ENCODE results near the gene DDX19B. TPM values are rescaled to one million over a fixed set of nuclear protein-coding genes. Genes with fewer than 3 reads are reported as not detected.
A peak's percentile ranks its signal among the peaks of the same experiment; 100 is the strongest.
"Not testable (repeated sequence)": the region's sequence is repeated elsewhere in the genome, so short reads cannot be mapped to it uniquely, and the experiment has no call there.

DDX19B gene
- total RNA-seq, 1 experiment from 2014 or later = 30.1 TPM

DNA sequence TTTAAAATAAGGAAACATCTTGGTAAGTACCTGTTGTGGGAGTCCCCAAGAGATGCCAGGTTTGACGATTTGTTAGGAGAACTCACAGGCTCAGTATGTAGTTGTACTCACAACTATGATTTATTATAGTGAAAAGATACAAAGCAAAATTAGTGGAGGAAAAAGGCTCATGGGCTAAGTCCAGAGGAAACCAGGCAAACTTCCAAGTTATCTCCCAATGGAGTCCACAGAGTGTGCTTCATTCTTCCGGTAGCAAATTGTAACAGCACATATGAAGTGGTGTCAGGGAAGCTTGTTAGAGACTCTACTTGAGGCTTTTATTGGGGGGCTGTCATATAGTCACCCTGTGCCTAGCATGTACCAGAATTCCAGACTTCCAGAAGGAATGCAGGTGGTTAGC lies 50.0 kb downstream of the DDX19B start:
- no peak for DNase-seq (ENCODE audit: low read depth)

DNA sequence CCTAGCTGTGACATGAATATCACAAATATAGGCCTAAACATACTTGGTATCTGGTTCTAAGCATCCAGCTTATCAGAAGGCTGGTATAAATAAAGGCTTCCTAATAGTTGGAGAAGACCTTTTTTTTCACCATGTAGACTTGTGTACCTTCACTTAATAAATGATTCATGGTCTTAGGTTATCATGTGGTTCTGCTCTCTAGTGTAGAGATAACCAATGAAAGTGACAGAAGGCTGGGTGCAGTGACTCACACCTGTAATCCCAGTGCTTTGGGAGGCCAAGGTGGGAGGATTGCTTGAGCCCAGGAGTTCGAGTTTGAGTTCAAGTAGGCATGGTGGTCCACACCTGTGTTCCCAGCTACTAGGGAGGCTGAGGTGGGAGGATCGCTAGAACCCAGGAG lies 50.8 kb downstream of the DDX19B start:
- DNase-seq (ENCODE audit: low read depth) = no peak

DNA sequence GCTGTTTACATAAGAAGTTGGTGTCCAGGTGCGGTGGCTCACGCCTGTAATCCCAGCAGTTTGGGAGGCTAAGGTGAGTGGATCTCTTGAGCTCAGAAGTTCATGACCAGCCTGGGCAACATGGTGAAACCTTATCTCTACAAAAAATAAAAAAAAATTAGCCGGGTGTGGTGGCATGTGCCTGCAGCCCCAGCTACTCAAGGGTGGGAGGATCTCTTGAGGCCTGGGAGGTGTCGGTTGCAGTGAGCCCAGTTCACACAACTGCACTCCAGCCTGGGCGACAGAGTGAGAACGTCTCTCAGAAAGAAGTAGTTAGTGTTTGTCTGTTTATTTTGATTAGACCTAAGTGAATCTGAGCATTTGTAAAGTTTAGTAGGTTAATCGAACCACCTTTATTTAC lies 60.6 kb downstream of the DDX19B start:
- DNase-seq (ENCODE audit: low read depth) = no peak

DNA sequence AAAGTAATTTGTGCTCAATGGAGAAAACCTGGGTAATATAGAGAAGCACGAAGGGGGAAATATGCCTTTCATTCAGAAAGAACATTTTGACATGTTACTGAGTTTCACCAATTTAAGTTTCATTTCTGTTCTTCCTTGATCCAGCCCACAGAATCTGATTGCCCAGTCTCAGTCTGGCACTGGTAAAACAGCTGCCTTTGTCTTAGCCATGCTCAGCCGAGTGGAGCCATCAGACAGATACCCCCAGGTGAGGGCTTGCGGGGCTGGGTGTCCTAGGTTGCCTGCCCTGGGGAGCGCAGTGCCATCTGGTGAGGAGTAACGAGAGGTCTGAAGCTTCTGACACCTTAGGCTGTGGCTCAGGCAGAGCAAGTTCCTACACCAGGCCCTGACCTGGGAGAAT lies 65.4 kb downstream of the DDX19B start:
- DNase-seq (ENCODE audit: low read depth) = no peak

DNA sequence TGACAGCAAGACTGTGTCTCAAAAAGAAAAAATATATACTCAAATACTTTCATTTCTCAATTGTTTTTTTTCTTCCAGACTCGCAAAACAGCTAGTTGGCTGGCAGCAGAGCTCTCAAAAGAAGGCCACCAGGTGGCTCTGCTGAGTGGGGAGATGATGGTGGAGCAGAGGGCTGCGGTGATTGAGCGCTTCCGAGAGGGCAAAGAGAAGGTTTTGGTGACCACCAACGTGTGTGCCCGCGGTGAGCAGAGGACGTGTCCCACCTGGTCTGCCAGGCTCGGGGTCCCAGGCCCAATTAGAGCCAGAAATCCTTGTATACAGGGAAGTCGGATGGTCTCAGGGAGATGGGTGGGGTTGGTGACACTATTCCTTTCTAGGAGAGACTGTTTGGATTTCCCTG lies 71.2 kb downstream of the DDX19B start:
- not testable (repeated sequence) for DNase-seq (ENCODE audit: low read depth)

DNA sequence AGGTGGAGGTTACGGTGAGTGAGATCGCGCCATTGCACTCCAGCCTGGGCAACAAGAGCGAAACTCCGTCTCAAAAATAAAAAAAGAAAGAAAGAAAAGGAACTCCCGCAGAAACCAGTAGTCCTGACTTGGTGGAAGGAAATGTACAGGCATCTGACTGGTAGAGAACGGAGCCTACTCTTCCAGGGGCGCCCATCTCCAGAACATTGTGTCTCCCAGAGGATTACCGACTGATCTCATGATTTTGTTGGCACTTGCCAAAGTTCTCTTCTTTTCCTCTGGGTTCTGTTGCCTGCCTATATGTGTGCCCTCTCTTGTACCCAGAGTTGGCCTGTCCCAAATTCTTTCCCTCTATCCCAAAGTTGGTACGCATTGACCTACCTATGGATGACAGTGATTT lies 71.9 kb downstream of the DDX19B start:
- DNase-seq (ENCODE audit: low read depth) = no peak

DNA sequence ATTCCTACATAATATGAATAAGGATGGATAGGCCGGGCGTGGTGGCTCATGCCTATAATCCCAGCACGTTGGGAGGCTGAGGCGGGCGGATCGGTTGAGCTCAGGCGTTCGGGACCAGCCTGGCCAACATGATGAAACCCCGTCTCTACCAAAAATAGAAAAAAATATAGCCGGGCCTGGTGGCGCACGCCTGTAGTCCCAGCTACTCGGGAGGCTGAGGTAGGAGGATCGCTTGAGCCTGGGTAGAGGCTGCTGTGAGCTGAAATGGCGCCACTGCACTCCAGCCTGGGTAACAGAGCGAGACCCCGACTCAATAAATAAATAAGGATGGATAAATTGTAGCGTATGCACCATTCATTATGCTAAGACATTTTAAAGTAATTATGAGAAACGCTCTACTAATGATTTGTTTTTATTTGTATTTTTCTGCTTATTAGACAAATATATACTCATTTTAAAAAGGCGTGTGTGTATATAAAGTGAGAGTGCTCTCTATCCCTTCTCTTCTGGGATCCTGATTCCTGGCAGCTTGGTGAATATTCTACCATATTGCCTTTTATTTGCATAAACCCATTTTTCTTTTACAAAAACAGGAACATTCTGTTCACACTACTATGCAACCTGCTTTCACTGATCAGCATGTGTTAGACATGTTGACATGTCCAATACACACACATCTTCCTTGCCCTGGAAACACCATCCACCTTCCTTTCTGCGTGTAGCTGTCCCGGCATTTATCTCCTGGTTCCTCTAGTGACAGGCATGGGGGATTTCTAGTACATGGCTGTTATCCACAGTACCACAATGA lies 74.1 kb downstream of the DDX19B start:
- no peak for DNase-seq (ENCODE audit: low read depth)

DNA sequence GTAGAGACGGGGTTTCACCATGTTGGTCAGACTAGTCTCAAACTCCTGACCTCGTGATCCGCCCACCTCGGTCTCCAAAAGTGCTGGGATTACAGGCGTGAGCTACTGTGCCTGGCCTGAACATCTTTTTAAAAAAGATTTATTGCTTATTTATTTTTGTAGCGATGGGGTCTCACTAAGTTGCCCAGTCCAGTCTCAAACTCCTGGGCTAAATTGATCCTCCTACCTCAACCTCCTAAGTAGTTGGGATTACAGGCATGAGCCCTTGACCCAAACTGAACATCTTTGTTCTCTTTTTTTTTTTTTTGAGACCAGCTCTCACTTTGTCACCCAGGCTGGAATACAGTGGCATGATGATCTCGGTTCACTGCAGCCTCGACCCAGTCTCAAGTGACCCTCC lies 75.2 kb downstream of the DDX19B start:
- no peak for DNase-seq (ENCODE audit: low read depth)

DNA sequence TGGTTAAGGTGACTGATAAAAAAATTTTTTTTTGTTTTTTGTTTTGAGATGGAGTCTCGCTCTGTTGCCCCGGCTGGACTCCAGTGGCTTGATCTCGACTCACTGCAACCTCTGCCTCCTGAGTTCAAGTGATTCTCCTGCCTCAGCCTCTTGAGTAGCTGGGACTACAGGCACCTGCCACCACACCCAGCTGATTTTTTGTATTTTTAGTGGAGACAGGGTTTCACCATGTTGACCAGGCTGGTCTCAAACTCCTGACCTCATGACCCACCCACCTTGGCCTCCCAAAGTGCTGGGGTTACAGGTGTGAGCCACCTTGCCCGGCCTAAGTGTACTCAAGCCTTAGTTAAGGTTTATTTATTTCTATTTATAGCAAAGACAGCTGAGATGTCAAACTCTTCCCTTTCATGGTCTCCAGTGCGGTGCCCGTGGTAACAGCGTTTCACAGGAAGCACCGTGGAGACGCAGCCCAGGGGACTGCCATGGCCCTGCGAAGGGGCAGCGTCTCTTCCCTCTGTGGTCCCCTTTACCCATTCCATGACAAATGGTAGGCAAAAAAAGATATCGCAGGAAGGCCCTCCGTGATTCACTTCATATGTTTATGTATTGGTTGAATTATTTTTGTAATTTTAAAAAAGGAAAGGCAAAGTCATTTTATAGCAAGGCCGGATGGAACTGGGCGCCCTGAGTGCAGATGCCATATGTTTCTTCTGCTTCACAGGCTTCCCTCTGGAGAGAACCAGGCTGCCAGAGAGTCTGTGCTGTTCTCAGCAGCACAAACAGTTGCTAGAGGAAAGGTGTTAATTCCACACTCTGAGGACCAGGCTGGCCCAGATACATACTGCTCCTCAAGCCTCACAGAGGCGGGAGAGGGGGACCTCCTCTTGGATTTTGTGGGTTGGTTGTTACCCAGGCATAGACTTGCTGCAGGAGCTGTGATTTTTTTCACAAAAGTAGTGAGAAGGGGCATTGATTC lies 76.9 kb downstream of the DDX19B start:
- DNase-seq (ENCODE audit: low read depth) = no peak

DNA sequence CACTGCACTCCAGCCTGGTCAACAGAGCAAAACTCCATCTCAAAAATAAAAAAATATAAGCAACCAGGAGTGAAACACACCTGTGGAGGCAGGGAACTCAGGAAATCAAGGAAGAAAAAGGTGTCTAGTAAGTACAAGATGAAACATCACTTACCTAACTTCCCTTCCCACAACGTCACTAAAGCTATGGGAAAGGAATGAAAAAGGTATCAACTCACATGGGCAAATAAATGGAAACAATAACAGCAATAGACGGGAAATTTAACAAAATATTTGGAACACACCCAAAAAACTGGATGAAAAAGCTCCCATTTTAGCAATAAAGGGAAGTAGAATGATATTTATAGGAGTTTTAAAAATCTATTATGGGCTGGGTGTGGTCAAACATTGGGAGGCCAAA lies 78.8 kb downstream of the DDX19B start:
- no peak for DNase-seq (ENCODE audit: low read depth)

DNA sequence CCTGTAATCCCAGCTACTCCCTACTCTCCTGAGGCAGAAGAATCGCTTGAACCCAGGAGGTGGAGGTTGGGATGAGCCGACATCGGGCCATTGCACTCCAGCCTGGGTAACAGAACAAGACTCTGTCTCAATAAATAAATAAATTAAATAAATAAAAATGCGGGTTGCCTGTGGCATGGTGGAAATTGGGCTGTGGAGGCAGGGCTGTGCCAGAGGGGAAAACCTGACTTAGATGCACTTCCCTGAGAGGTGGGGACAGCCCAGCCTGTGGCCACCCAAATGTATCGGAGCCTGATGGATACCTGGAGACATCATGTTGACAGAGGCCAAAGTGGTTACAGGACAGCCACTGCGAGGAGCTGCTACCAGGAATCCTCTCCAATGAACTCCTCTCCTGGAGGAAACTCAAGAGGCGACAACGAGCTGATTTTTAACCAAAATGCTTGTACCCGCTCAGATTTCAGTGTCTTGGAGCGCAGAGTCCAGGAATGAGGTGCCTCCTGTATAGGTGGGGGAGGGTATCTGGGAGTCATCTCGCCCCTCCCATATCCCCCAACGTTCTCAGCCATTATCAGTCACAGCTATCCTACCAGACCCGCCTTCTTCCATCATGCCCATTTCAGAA lies 80.0 kb downstream of the DDX19B start:
- DNase-seq (ENCODE audit: low read depth) = no peak

DNA sequence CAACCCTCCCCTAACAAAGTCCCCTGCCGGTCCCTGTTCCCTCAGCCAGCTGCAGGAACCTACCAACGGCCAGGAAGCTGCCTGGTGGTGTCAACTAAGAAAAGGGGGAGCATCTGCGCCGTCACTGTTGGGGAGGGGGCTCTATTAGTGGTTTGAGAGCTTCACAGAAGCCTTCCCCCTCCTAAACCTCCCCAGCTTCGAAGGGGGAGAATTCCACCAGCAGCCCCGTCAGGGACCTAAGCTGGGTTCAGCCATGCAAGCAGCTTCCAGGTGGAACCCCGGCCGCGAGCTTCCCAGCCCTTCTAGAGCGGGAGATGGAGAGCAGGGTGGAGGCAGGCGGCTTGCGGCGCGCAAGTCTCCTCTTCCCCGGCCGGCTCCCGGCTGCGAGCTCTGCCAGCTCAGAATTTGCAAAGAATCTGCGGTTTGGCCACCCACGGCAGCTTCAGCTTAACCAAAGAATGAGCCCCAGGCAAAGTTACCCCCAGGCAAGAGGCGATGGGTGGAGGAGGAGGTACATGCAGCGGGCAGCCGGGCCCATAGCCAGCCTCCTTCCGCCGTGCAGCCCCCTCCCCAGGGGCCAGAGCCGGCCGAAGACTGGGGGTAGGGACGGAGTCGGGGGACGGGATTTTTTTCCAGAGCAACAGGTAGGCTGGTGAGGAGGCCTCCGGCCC lies 81.4 kb downstream of the DDX19B start:
- peak; percentile 91 for DNase-seq (ENCODE audit: low read depth)

DNA sequence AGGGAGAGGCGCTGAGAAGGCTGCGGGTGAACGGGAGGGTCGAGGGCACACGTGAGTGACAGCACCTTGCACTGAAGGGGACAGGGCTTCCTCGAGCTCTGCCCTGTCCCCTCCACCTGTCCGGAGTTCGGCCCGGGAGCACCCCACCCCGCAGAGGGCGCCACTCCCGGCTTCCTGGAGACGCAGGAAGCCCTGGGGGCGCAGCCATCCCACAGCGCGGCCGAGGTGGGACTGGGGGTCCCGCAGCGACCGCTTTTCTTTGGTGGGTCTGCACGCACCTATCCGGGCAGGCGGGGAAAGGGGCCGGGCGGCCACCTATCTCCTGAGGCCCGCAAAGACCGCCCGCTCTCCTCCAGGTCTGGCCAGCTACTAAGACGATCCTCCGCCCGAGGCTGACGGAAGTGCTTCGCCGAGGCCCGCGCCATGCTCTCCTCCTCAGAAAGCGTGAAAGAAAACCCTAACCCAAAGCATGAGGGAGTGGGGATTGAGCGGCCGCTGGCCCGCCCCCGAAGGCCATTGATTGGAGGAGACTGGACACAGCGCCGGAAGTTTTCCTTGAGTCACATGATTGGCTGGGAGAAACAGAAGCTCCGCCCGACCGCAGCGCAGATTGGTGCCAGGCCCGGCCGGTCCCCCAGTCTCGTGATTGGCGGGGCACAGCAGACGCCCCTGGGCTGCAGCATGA lies 82.1 kb downstream of the DDX19B start:
- peak; percentile 92 for DNase-seq (ENCODE audit: low read depth)

DNA sequence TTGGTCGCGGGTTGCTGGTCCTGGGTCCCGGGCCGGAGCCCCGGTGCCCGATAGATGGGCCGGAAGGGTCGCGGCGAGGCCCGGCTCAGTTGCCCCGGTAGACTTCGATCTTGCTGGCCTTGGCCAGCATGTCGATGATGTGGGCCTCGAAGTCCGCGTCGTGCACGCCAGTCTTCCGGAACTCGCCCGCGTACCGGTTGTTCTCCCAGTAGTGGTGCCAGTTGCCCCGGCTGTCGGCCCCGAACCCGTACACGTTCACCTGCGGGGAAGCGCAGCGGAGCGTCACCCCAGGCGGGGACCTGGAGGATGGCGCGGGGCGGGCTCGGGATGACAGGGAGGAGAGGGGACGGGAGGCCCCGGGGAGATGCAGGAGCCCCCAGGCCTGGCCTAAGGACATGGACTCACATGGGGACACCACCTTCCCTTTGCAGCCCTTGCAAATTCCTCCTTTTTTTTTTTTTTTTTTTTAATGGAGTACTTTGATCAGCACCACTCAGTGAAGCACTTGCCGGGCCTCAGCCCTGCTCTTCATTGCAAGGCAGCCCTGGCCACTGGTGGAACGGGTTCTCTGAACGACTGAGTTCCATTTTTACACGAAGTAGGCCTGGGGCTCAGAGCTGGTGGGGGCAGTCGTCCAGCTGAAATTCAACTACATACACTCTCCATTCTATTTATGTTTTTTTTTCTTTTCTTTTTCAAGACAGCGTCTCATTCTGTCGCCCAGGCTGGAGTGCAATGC lies 82.8 kb downstream of the DDX19B start:
- no peak for DNase-seq (ENCODE audit: low read depth)

DNA sequence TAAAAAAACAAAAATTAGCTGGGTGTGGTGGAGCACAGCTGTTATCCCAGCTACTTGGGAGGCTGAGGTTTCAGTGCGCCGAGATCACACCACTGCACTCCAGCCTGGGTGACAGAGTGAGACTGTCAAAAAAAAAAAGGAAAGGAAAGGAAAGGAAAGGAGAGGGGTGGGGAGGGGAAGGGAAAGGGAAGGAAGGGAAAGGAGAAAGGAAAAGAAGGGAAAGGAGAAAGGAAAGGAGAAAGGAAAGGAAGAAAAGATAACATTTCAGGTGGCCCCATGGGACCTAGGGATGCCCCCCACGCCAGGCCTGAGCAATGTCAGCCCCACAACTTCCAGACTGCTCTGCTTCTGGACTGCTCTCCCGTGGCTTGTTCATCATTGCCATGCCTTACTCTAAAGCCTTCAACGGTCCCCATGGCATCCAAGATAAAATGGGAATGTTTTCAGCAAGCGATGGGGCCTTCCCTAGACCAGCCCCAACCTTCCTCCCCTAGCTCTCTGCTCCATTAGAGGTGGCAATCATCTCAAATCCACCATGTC lies 84.5 kb downstream of the DDX19B start:
- no peak for DNase-seq (ENCODE audit: low read depth)

Other genes with a start within 250 kb of the DDX19B start
- 11.0 and 13.9 TPM in 2 replicates for gene PDPR, start 184.9 kb upstream of the DDX19B start, total RNA-seq (2014; rRNA removed; shearing (Covaris generic))
- gene CLEC18C, start 125.4 kb upstream of the DDX19B start, total RNA-seq (2014; rRNA removed; shearing (Covaris generic)) = 0.17 TPM in 1 of 2 replicates, not detected in the other
- 28.1 and 35.6 TPM in 2 replicates for gene EXOSC6, start 47.2 kb upstream of the DDX19B start, total RNA-seq (2014; rRNA removed; shearing (Covaris generic))
- 43.1 and 52.7 TPM in 2 replicates for gene AARS1, start 9.7 kb upstream of the DDX19B start, total RNA-seq (2014; rRNA removed; shearing (Covaris generic))
- gene DDX19A, start 47.7 kb downstream of the DDX19B start, total RNA-seq (2014; rRNA removed; shearing (Covaris generic)) = 37.6 and 48.1 TPM in 2 replicates
- gene ST3GAL2, start 139.9 kb downstream of the DDX19B start, total RNA-seq (2014; rRNA removed; shearing (Covaris generic)) = 22.1 and 23.8 TPM in 2 replicates
- 2.1 and 6.7 TPM in 2 replicates for gene FCSK, start 155.4 kb downstream of the DDX19B start, total RNA-seq (2014; rRNA removed; shearing (Covaris generic))
- 35.3 and 35.5 TPM in 2 replicates for gene COG4, start 224.4 kb downstream of the DDX19B start, total RNA-seq (2014; rRNA removed; shearing (Covaris generic))
- gene SF3B3, start 224.6 kb downstream of the DDX19B start, total RNA-seq (2014; rRNA removed; shearing (Covaris generic)) = 117 and 130 TPM in 2 replicates

All from Daoy (cell line).